Caco-2 (cell line): ENCODE measurements around the gene SLC17A5. TPM values are rescaled to one million over a fixed set of nuclear protein-coding genes. Genes with fewer than 3 reads are reported as not detected.

Experiments
- BruUV-seq: library from RNA; stranded (reverse); fragments of 400-500 nt; replicated peaks from 2 replicates; lab custom pipeline; 2021; lab: Mats Ljungman, UMichigan
- CTCF ChIA-PET: fragments of 300-600 bp; sonication (Branson Sonifier 250); formaldehyde crosslinking; loops from one replicate; lab custom pipeline; 2022; ENCODE audit warnings: antibody characterized with exemption; lab: Charles Lee
- POLR2A ChIA-PET: fragments of 300-600 bp; sonication (Branson Sonifier 250); formaldehyde crosslinking; loops from one replicate; lab custom pipeline; 2022; ENCODE audit warnings: antibody characterized with exemption; lab: Charles Lee
- DNase-seq, 2 experiments: peaks; one replicate each; pipeline versions ENCODE4 v3.0.0 to v3.0.0-alpha.2; 2020 to 2022
- H3K27me3 ChIP-seq: replicated peaks from 2 replicates; pipeline ENCODE4 v1.6.0; 2011; ENCODE audit warnings: low read length; ENCODE audit not compliant: control insufficient read depth, insufficient read depth
- H3K36me3 ChIP-seq: 2 replicates; pipeline ENCODE4 v1.5.1; 2011; ENCODE audit warnings: low read length; ENCODE audit not compliant: control insufficient read depth, insufficient read depth
- H3K4me1 ChIP-seq: fragments of 250-450 bp; sonication (Bioruptor Pico); 2 replicates; pipeline ENCODE4 v1.5.1; 2020; ENCODE audit warnings: mild to moderate bottlenecking
- H3K4me3 ChIP-seq: 2 replicates; pipeline ENCODE4 v1.5.1; 2011; ENCODE audit warnings: low read depth, mild to moderate bottlenecking, control low read depth, low read length
- H3K9me3 ChIP-seq: fragments of 250-450 bp; sonication (Bioruptor Pico); 2 replicates; pipeline ENCODE4 v1.5.1; 2020; ENCODE audit warnings: mild to moderate bottlenecking, moderate library complexity
- H3K27ac Mint-ChIP-seq: one replicate; pipeline ENCODE4 v1.8.0; 2022; ENCODE audit warnings: mixed read lengths; ENCODE audit not compliant: unreplicated experiment
- H3K27me3 Mint-ChIP-seq: one replicate; pipeline ENCODE4 v1.8.0; 2022; ENCODE audit warnings: mixed read lengths; ENCODE audit not compliant: insufficient read depth, unreplicated experiment
- H3K36me3 Mint-ChIP-seq: one replicate; pipeline ENCODE4 v1.8.0; 2022; ENCODE audit warnings: mild to moderate bottlenecking, mixed read lengths; ENCODE audit not compliant: insufficient read depth, unreplicated experiment
- H3K4me1 Mint-ChIP-seq: one replicate; pipeline ENCODE4 v1.8.0; 2022; ENCODE audit warnings: low read depth, mixed read lengths; ENCODE audit not compliant: unreplicated experiment
- H3K4me3 Mint-ChIP-seq: one replicate; pipeline ENCODE4 v1.8.0; 2022; ENCODE audit warnings: mild to moderate bottlenecking, moderate library complexity, mixed read lengths; ENCODE audit not compliant: unreplicated experiment
- H3K9me3 Mint-ChIP-seq: one replicate; pipeline ENCODE4 v1.8.0; 2022; ENCODE audit warnings: mixed read lengths; ENCODE audit not compliant: unreplicated experiment
- intact Hi-C: fragments of 100-400 bp; cut with micrococcal nuclease; formaldehyde crosslinking; loops from one replicate; pipeline ENCODE4 v1.10.0; 2022; ENCODE audit not compliant: unreplicated experiment
- total RNA-seq: library from RNA; stranded (reverse); gene quantifications from 2 replicates; pipeline ENCODE4 v1.2.3, GENCODE V29; 2022
- TF ChIP-seq, protein P1 (sequence below), 2 experiments: fragments of 200-600 bp in 1 of 2; IDR thresholded peaks; 1 replicate in 1 of 2; 2 replicates in 1 of 2; pipeline versions ENCODE4 v1.5.1 to v1.8.0; 2011 to 2022; ENCODE audit warnings: antibody characterized with exemption in 1 of 2, control low read depth in 1 of 2, inconsistent platforms in 1 of 2, low read depth in 1 of 2, low read length in 1 of 2, mild to moderate bottlenecking in 1 of 2, moderate library complexity in 1 of 2; ENCODE audit not compliant: insufficient read depth in 1 of 2, severe bottlenecking in 1 of 2, unreplicated experiment in 1 of 2

The SLC17A5 gene
- total RNA-seq, 1 experiment from 2014 or later: 13.0 TPM

DNA sequence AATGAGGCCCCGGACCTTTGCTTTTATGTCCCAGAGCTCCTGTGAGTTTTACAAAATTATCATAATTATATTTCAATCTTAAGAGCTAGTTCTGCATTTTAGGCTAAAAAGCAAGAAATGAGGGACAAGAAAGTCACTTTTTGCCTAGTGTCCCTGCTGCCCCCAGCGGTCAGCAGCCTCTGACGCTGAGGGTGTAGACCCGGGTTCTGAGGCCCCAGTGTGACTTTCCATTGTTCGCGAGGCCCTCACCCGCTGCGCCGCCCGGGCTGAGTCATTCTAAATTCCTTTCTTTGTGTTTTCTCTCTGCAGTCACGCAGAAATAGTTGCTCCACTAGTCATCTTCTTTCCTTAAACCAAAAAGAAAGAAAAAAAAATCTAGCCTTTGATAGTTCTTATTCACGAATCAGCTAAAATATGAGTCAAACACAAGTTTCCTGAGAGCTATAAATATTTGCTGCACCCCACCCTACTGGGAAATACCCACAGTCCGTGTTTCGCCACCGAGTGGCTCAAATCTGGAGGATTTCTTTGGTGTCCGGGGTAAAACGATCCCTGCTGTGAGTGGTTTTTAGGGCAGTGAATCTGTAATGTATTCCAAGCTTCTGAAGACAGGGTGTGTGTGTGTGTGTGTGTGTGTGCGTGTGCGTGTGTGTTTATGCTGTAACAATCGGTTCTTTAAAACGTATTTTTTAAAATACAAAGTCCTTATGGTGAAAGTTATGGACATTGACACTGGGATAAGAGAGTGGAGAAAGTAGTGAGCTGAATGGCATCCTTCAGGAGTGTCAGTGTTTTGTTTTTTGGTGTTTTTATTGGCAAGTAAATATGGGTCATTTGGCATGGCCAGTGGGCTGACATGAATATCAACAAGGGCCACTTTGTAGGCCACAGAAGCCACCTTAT, 73.3 kb downstream of the SLC17A5 start:
- POLR2A ChIA-PET: interaction anchor here (0.6 to 3.3 kb wide), 7 partner anchors 14 to 82 kb away, joined by 3 to 38 read pairs (median 9); partner anchors contain the start of gene EEF1A1
- BruUV-seq: TSS peak; percentile 97
- H3K4me3 Mint-ChIP-seq: peak overlapping the region; percentile 94
- intact Hi-C loops: loop anchor here (1.0 to 2.0 kb wide), 5 partner anchors 13 to 74 kb away; partner anchors contain the start of gene EEF1A1
- H3K4me1 ChIP-seq: peaks cover 30% of the 10 kb centered on the region
- H3K36me3 Mint-ChIP-seq: peaks cover 18% of the 10 kb centered on the region
- no peaks in the 10 kb centered on the region for H3K36me3 ChIP-seq
- TF ChIP-seq, protein P1, sequence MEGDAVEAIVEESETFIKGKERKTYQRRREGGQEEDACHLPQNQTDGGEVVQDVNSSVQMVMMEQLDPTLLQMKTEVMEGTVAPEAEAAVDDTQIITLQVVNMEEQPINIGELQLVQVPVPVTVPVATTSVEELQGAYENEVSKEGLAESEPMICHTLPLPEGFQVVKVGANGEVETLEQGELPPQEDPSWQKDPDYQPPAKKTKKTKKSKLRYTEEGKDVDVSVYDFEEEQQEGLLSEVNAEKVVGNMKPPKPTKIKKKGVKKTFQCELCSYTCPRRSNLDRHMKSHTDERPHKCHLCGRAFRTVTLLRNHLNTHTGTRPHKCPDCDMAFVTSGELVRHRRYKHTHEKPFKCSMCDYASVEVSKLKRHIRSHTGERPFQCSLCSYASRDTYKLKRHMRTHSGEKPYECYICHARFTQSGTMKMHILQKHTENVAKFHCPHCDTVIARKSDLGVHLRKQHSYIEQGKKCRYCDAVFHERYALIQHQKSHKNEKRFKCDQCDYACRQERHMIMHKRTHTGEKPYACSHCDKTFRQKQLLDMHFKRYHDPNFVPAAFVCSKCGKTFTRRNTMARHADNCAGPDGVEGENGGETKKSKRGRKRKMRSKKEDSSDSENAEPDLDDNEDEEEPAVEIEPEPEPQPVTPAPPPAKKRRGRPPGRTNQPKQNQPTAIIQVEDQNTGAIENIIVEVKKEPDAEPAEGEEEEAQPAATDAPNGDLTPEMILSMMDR (IDR thresholded peaks at IDR 0.05; ENCODE audit: insufficient read depth in 1 of 2, low read depth in 1 of 2, low read length in 1 of 2, severe bottlenecking in 1 of 2, unreplicated experiment in 1 of 2): peak; percentile 61 to 76
- CTCF ChIA-PET: interaction anchor here (0.6 to 2.1 kb wide), 7 partner anchors 9 to 1720 kb away, joined by 3 to 9 read pairs (median 3); no protein-coding TSS in a partner anchor
- H3K27ac Mint-ChIP-seq: peak overlapping the region; percentile 100
- peaks cover 7% of the 10 kb centered on the region for H3K9me3 Mint-ChIP-seq
- H3K9me3 ChIP-seq: peaks cover 3% of the 10 kb centered on the region; the same call in 1 of the 2 replicates
- peaks cover 20% of the 10 kb centered on the region for H3K4me1 Mint-ChIP-seq
- no peaks in the 10 kb centered on the region for H3K27me3 Mint-ChIP-seq
- H3K27me3 ChIP-seq: no peaks in the 10 kb centered on the region
- DNase-seq: peak; percentile 93
- H3K4me3 ChIP-seq: peak overlapping the region; percentile 21

DNA sequence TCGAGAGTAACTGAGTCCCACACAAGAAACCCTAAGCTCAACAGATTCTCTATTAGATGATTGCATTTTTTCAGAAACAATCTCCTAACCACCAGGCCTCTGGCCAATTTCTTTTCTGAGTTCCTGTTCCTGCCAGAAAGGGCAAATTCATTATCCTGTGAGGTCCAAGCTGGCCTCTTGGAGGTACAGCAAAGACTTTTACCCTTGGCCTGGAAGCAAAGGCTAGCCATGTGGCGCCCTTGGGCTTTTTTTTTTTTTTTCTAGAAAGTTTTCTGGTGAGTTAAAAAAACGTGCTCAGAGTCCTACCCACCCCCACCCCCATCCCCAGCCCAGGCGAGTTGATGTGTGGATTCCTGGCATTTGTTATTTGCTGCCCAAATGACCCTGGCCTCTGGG, 73.9 kb downstream of the SLC17A5 start:
- H3K36me3 Mint-ChIP-seq: peaks cover 15% of the 10 kb centered on the region
- no peaks in the 10 kb centered on the region for H3K36me3 ChIP-seq
- TF ChIP-seq, protein P1 (IDR thresholded peaks at IDR 0.05; ENCODE audit: insufficient read depth in 1 of 2, low read depth in 1 of 2, low read length in 1 of 2, severe bottlenecking in 1 of 2, unreplicated experiment in 1 of 2): no peak
- peak; percentile 65 to 77 for DNase-seq
- H3K4me1 Mint-ChIP-seq: peaks cover 16% of the 10 kb centered on the region
- no TSS peak for BruUV-seq
- peak overlapping the region; percentile 94 for H3K4me3 Mint-ChIP-seq
- peak overlapping the region; percentile 10; the same call in 1 of the 2 replicates for H3K4me3 ChIP-seq
- CTCF ChIA-PET: interaction anchor here (0.6 to 2.1 kb wide), 8 partner anchors 8 to 74 kb away, joined by 3 to 9 read pairs (median 4); partner anchors contain the start of gene EEF1A1
- H3K9me3 Mint-ChIP-seq: peaks cover 7% of the 10 kb centered on the region
- peaks cover 27% of the 10 kb centered on the region for H3K4me1 ChIP-seq
- POLR2A ChIA-PET: interaction anchor here (1.0 to 3.3 kb wide), 5 partner anchors 13 to 67 kb away, joined by 9 to 38 read pairs (median 15); partner anchors contain the start of gene EEF1A1
- intact Hi-C loops: loop anchor here (1.0 to 2.0 kb wide), 5 partner anchors 13 to 75 kb away; partner anchors contain the start of gene EEF1A1
- peaks cover 3% of the 10 kb centered on the region; the same call in 1 of the 2 replicates for H3K9me3 ChIP-seq
- peak overlapping the region; percentile 100 for H3K27ac Mint-ChIP-seq
- no peaks in the 10 kb centered on the region for H3K27me3 ChIP-seq
- no peaks in the 10 kb centered on the region for H3K27me3 Mint-ChIP-seq

DNA sequence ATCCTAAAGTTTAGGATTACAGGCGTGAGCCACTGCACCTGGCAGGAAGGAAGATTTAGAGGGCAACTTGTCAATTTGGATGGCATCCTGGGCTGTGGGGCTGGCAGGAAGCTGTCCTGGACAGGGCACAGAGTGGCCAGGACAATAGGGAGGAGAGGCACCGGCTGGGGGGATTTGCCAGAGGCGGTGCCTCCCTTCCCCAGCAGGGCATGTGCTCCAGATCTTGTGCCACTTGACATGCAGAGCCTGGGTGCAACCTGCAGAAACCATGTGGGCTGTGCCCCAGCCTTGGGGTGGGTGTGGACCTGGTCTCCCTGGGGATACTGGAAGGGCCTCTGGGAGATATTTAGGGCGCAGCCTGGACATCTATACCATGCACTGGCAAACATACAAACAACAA, 74.4 kb downstream of the SLC17A5 start:
- H3K9me3 ChIP-seq: peaks cover 3% of the 10 kb centered on the region; the same call in 1 of the 2 replicates
- TF ChIP-seq, protein P1 (IDR thresholded peaks at IDR 0.05; ENCODE audit: insufficient read depth in 1 of 2, low read depth in 1 of 2, low read length in 1 of 2, severe bottlenecking in 1 of 2, unreplicated experiment in 1 of 2): no peak
- peaks cover 16% of the 10 kb centered on the region for H3K4me1 Mint-ChIP-seq
- no peak for DNase-seq
- H3K4me3 ChIP-seq: no peak overlapping the region
- no peaks in the 10 kb centered on the region for H3K27me3 Mint-ChIP-seq
- peak overlapping the region; percentile 94 for H3K4me3 Mint-ChIP-seq
- intact Hi-C loops: no loop called here
- H3K9me3 Mint-ChIP-seq: peaks cover 7% of the 10 kb centered on the region
- TSS peak; percentile 84 for BruUV-seq
- peak overlapping the region; percentile 100 for H3K27ac Mint-ChIP-seq
- ChIA-PET POLR2A (interaction anchor here (1.8 to 3.3 kb wide), 3 partner anchors 13 to 59 kb away, joined by 9 to 38 read pairs (median 15); partner anchors contain the start of gene EEF1A1), CTCF (interaction anchor here (0.7 to 2.1 kb wide), 5 partner anchors 10 to 58 kb away, joined by 3 to 9 read pairs (median 4); partner anchors contain the start of gene EEF1A1)
- no peaks in the 10 kb centered on the region for H3K27me3 ChIP-seq
- peaks cover 15% of the 10 kb centered on the region for H3K36me3 Mint-ChIP-seq
- H3K4me1 ChIP-seq: peaks cover 27% of the 10 kb centered on the region
- no peaks in the 10 kb centered on the region for H3K36me3 ChIP-seq
